ENCODE measurements around the gene XPO4.
"Not testable (repeated sequence)": the region's sequence is repeated elsewhere in the genome, so short reads cannot be mapped to it uniquely, and the experiment has no call there.

The XPO4 gene

DNA sequence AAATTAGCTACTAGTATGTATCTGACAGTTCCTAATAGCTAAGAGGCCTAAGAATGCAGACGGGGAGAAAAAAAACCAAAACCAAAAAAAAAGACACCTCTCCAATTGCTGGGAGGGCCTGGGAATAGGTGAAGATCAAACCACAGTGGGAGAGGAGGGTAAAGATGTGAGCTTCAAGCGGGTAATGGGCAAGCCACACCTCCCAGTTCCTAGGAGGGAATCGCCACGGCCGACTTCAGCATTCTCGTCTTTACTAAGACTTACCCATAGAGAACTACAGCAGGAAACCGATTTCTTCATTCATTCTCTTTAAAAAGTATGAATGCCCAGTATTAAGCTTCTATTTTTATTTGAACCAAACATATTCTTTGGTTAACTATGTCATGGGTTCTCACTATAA lies 123.1 kb downstream of the XPO4 start:
- DNase-seq, result no peak

DNA sequence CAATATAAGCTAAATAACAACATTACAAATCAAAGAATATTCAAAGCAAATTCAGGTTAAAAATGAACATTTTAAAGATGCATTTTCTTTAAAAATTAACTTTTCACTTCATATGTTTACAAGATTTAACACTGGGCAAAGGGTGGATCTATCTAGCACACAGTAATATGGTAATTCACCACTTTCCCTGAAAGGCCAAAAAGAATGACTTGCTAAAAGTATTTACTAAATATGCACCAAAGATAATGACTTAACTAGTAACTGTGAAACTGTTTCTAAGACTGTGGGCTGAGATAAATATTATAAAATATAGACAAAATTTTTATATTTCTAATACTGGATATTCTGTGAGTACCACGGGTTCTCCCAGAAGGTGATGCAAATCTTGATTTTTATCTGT lies 124.2 kb downstream of the XPO4 start:
- DNase-seq, result no peak

DNA sequence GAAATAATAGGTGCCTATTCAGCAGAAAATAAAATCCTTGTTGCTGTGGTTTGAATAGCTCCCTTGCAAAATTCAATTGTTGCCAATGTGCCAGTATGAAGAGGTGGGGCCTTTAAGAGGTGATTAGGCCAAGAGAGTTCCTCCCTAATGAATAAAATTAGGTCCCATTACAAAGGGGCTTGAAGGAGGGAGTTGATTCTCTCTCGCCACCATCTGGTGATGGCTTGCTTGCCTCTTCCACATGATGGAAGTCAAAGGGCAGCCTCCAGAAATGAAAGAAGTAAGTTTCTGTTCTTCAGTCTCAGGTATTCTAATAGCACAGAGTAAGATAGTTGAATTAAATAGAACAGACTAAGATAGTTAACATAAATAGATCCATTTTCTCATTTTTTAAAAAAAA lies 125.8 kb downstream of the XPO4 start:
- no peak for DNase-seq

DNA sequence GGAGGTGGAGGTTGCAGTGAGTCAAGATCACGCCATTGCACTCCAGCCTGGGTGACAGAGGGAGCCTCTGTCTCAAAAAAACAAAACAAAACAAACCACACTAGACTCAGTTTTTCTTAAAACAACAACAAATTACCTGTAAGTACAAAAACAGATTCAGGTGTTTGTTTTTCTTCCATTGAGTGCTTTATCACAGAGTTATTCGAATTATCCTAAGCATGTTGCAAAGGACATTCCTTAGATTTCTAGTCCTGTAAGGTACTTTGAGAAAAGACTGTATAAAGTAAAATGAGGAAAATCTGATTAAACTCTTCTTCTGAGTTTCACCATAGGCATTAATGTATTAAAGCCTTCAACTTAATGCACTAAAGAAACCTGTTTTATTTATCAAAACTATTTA lies 126.6 kb downstream of the XPO4 start:
- no peak for DNase-seq

- DNase-seq, result no peak
Observed at GRCh38 chr13:20774746-20775145, 127.8 kb downstream of the XPO4 start.

DNA sequence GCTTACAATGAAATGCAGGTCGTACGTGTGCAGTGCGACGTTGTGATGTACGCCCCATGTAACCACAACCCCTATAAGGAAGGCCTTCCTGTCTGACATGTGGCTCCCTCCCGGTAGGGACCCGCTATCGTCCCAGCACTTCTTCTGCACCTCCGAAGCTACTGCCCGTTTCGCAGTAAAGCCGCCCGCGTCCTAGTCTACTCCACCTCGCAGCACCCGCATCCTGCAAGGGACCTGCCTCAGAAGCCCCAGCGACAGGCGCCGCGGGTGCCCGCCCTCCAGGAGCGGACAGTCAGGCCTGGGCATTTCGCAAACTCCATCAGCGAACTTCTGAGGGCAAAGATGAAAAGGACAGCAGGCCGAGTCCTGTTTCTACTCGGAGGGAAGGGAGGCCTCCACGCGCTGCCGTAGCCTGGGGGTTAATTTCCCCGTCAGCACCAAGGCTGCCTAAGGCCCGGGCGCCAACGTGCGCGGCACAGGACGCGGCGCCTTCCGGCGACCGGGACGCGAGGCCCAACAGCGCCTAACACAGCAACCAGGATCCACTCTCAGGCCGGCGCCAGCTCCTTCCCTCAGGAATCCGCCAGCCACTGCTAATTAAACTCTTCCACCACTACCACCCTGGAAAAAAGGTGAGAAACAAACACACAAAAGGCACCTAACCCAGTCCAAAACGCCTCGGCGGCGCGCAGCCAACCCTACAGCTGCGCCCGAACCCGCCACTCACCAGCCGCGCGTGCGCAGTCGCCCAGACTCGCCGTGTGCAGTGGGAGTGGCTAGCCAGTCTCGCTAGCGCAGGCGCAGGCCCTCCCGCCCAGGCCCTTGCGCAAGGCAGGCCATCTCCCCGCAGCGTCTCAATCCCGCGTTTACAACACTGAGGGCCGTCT lies 129.1 kb downstream of the XPO4 start, which contains the start of gene EEF1AKMT1:
Gene EEF1AKMT1, minus strand, starts transcription at position 768 of the 887 bp plus-strand sequence. CDS start 16,363 bp downstream, outside the sequence.
- peak; percentile 94 for DNase-seq

GRCh38 chr13:20772401-20773131 lies 130.0 kb downstream of the XPO4 start:
- DNase-seq, result no peak

GRCh38 chr13:20769834-20770233 lies 132.7 kb downstream of the XPO4 start:
- DNase-seq, result no peak

DNA sequence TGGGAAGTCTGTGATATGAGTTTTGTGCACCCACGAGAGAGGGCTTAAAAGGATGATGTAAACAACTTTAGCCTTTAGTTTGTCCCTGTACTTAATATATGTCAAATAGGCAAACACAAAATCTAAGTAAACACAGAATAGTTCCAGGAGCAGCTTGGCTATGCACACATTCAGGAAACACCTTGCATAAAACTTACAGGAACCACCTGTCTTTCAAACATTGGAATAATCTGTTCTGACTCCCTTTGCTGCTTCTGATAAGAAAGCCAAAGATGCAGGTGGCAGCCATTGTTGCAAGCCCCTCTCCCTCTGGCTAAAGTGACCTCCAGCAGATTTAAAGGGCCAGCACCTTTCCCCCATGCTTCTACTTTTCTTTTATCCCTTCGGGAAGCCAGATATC lies 133.5 kb downstream of the XPO4 start:
- no peak for DNase-seq

DNA sequence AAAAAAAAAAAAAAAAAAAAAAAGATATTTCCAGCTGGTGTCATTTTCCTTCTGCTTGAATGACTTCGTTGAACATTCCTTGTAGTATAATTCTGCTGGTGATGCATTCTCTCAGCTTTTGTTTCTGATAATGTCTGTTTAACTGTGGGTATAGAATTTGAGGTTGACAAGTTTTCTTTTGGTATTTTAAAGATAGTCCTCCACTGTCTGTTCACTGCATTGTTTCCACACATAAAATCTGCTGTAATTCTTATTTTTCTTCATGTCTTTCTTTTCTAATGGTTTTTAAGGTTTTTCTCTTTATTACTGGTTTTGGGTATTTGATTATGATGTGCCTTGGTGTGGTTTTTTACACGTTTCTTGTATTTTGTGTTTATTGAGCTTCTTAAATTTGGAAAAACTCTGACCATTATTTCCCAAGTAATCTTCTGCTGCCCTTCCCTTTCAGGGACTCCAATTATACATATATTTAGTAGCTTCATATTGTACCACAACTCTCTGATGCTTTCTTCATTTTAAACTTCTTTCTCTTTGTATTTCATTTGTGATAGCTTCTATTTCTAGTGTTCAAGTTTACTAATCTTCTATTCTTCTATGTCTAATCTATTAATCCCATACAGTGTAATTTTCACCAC lies 135.1 kb downstream of the XPO4 start:
- DNase-seq, result no peak

DNA sequence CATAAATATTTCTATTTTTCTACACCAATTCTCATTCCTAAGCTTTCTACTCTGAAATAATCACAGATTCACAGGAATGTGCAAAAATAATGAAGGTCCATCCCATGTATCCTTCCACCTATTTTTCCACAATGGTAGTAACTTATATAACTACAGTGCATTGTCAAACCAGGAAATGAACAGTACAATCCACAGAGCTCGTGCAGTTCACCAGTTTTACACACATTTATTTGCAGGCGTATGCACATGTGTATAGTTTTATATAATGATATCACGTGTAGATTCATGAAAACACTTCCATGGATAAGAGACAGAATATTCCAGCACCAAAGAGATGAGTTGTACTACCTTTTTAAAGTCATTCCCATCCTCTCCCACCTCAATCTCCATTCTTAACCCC lies 141.7 kb downstream of the XPO4 start:
- no peak for DNase-seq

GRCh38 chr13:20754009-20754408 lies 148.5 kb downstream of the XPO4 start:
- DNase-seq, result no peak

DNA sequence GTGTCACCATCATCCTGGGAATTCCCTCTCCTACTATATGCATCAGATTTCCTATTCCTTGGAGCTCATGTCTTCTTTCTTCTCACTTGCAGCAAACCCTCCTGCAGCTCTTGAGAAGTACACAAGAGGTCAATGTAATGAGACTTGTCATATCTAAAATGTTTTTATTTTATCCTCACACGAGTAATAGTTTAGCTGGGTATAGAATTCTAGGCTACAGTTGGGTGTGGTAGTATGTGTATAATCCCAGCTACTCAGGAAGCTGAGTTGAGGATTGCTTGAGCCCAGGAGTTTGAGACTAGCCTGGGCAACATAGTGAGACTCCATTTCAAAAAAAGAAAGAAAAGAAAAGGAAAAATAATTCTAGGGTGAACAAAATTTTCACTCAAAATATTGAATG lies 153.2 kb downstream of the XPO4 start:
- no peak for DNase-seq

DNA sequence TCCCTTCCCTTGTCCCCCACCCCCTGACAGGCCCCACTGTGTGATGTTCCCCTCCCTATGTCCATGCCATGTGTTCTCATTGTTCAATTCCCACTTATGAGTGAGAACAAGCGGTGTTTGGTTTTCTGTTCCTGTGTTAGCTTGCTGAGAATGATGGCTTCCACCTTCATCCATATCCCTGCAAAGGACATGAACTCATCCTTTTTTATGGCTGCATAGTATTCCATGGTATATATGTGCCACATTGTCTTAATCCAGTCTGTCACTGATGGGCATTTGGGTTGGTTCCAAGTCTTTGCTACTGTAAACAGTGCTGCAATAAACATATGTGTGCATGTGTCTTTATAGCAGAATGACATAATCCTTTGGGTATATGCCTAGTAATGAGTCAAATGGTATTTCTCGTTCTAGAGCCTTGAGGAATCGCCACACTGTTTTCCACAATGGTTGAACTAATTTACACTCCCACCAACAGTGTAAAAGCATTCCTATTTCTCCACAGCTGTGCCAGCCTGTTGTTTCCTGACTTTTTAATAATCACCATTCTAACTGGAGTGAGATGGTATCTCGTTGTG lies 158.6 kb downstream of the XPO4 start:
- DNase-seq, result not testable (repeated sequence)

DNA sequence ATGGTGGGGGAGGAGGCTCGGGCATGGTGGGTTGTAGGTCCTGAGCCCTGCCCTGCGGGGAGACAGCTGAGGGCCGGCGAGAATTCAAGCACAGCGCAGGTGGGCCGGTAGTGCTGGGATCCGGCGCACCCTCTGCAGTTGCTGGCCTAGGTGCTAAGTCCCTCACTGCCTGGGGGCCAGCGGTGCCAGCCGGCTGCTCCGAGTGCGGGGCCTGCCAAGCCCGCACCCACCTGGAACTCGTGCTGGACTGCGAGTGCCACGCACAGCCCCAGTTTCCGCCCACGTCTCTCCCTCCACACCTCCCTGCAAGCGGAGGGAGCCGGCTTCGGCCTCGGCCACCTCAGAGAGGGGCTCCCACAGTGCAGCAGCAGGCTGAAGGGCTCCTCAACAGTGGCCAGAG lies 162.5 kb downstream of the XPO4 start:
- no peak for DNase-seq

GRCh38 chr13:20738616-20739015 lies 163.9 kb downstream of the XPO4 start:
- no peak for DNase-seq

DNA sequence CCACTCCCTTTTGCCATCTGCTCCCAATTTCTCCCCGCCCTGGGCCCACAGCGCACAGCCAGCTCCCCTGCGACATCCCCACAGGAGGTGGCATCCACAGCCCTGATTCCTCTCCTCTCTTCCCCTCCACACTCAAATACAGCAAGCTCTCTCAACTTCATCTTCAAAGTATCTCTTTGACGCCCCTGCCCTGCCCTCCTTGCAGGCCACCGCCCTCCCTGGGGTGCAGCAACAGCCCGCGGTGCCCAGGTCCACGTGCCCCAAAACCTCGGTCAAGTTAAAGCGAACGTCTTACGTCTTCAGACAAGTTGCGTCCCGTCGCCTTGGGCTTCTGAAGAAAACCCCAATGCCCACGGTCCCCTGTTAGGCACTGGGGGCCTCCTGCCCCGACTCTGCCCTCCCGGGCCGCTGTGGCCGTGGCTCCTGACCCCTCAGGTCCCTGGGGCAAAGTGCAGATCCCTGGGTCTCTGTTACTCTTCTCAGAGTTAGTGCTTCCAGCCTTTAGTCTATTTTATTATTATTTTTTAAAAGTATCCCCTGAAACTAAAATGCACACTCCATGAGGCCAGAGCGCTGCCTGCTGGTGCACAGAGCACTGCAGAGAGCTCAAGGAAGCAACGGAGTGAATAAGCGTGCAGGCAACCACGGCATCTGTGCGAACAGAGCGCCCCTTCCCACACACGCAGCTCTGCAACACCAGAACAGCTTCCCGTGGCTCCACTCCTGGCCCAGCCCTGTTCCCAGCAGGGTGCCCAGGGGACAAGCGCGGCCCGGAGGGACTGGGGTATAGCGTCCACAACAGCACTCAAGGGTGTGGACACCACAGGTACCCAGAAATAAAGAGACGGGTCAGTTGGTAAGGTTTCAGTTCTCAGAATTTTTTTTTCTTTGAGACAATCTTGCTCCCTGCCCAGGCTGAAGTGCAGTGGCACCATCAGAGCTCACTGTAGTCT lies 172.6 kb downstream of the XPO4 start:
- DNase-seq, result no peak

GRCh38 chr13:20728579-20729311 lies 173.8 kb downstream of the XPO4 start:
- no peak for DNase-seq

GRCh38 chr13:20727856-20728255 lies 174.7 kb downstream of the XPO4 start:
- no peak for DNase-seq
